ENCODE measurements around the gene LIN37. TPM values are rescaled to one million over a fixed set of nuclear protein-coding genes. Genes with fewer than 3 reads are reported as not detected.

The LIN37 gene
- total and polyA plus RNA-seq, 4 donors = 4.4 to 16.2 (median 13.8) TPM

DNA sequence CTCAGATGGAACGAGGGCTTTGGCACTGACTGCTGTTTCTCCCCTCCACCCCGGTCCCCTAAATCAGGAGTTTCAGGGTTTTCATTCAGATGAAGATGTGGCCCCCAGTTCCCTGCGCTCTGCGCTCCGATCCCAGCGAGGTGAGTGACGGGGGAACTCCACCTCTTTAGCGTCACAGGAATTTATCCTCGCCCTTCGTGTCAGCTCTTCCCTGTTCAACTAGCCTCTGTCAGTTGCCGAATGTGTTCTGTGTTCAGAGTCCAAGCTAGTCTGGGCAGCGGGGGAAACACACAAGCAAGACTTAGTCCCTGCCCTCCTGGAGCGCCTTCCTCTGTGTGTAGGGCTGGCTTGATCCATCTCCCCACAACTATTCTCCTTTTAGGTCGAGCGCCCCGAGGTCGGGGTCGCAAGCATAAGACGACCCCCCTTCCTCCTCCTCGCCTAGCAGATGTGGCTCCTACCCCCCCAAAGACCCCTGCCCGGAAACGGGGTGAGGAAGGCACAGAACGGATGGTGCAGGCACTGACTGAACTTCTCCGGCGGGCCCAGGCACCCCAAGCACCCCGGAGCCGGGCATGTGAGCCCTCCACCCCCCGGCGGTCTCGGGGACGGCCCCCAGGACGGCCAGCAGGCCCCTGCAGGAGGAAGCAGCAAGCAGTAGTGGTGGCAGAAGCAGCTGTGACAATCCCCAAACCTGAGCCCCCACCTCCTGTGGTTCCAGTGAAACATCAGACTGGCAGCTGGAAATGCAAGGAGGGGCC lies 28.8 kb upstream of the LIN37 start:
- DNase-seq (no peak), ATAC-seq (ENCODE audit: insufficient read depth, low FRiP score) (no peak)
- Histone ChIP-seq H3K27me3 (ENCODE audit: control insufficient read depth in 3 of 3, insufficient read depth in 3 of 3, low read length in 2 of 3) (no peaks in the 10 kb centered on the region), H3K9ac (ENCODE audit: insufficient read depth in 1 of 2, low read length in 2 of 2) (peak overlapping the region in 1 of 2 donors; percentile 3), H3K27ac (ENCODE audit: low read depth in 1 of 2, low read length in 1 of 2) (no peak overlapping the region), H3K36me3 (ENCODE audit: control insufficient read depth in 4 of 4, insufficient read depth in 4 of 4, low read length in 4 of 4) (peaks cover 9 to 41% (median 22%) of the 10 kb centered on the region in 4 donors), H3K4me1 (ENCODE audit: control insufficient read depth in 5 of 5, insufficient read depth in 5 of 5, low read length in 5 of 5) (peaks cover 0 to 23% (median 15%) of the 10 kb centered on the region in 5 donors), H3K4me3 (no peak overlapping the region), H3K9me3 (ENCODE audit: control insufficient read depth in 4 of 4, insufficient read depth in 3 of 4, low read length in 3 of 4) (peaks cover 0 to 1% (median 0%) of the 10 kb centered on the region in 4 donors)
- WGBS, 2 donors = 91 to 93% methylated on average over 28 to 32 of the region's 32 CpGs
- TF ChIP-seq, protein P1, sequence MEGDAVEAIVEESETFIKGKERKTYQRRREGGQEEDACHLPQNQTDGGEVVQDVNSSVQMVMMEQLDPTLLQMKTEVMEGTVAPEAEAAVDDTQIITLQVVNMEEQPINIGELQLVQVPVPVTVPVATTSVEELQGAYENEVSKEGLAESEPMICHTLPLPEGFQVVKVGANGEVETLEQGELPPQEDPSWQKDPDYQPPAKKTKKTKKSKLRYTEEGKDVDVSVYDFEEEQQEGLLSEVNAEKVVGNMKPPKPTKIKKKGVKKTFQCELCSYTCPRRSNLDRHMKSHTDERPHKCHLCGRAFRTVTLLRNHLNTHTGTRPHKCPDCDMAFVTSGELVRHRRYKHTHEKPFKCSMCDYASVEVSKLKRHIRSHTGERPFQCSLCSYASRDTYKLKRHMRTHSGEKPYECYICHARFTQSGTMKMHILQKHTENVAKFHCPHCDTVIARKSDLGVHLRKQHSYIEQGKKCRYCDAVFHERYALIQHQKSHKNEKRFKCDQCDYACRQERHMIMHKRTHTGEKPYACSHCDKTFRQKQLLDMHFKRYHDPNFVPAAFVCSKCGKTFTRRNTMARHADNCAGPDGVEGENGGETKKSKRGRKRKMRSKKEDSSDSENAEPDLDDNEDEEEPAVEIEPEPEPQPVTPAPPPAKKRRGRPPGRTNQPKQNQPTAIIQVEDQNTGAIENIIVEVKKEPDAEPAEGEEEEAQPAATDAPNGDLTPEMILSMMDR (IDR thresholded peaks at IDR 0.05; ENCODE audit: control extremely low read depth, extremely low read depth) = no peak

DNA sequence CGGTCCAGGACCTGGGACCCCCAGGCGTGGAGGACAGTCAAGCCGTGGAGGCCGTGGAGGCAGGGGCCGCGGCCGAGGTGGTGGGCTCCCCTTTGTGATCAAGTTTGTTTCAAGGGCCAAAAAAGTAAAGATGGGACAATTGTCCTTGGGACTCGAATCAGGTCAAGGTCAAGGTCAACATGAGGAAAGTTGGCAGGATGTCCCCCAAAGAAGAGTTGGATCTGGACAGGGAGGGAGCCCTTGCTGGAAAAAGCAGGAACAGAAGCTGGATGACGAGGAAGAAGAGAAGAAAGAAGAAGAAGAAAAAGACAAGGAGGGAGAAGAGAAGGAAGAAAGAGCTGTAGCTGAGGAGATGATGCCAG lies 28.2 kb upstream of the LIN37 start:
- Histone ChIP-seq H3K9ac (ENCODE audit: insufficient read depth in 1 of 2, low read length in 2 of 2) (no peak overlapping the region), H3K27ac (ENCODE audit: low read depth in 1 of 2, low read length in 1 of 2) (no peak overlapping the region), H3K4me3 (no peak overlapping the region), H3K27me3 (ENCODE audit: control insufficient read depth in 3 of 3, insufficient read depth in 3 of 3, low read length in 2 of 3) (no peaks in the 10 kb centered on the region), H3K9me3 (ENCODE audit: control insufficient read depth in 4 of 4, insufficient read depth in 3 of 4, low read length in 3 of 4) (peaks cover 0 to 1% (median 0%) of the 10 kb centered on the region in 4 donors), H3K4me1 (ENCODE audit: control insufficient read depth in 5 of 5, insufficient read depth in 5 of 5, low read length in 5 of 5) (peaks cover 0 to 23% (median 15%) of the 10 kb centered on the region in 5 donors), H3K36me3 (ENCODE audit: control insufficient read depth in 4 of 4, insufficient read depth in 4 of 4, low read length in 4 of 4) (peaks cover 9 to 47% (median 25%) of the 10 kb centered on the region in 4 donors)
- ATAC-seq (ENCODE audit: insufficient read depth, low FRiP score) = no peak
- no peak for DNase-seq
- 93% methylated on average over 9 of the region's 9 CpGs for WGBS, 2 donors
- TF ChIP-seq, protein P1 (IDR thresholded peaks at IDR 0.05; ENCODE audit: control extremely low read depth, extremely low read depth) = no peak

DNA sequence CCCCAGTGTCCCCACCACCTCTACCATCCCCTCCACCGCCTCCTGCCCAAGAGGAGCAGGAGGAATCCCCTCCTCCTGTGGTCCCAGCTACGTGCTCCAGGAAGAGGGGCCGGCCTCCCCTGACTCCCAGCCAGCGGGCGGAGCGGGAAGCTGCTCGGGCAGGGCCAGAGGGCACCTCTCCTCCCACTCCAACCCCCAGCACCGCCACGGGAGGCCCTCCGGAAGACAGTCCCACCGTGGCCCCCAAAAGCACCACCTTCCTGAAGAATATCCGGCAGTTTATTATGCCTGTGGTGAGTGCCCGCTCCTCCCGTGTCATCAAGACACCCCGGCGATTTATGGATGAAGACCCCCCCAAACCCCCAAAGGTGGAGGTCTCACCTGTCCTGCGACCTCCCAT lies 27.7 kb upstream of the LIN37 start:
- DNase-seq = no peak
- no peak overlapping the region for H3K9ac ChIP-seq (ENCODE audit: insufficient read depth in 1 of 2, low read length in 2 of 2)
- no peak for ATAC-seq (ENCODE audit: insufficient read depth, low FRiP score)
- no peak overlapping the region for H3K4me3 ChIP-seq
- peaks cover 0 to 1% (median 0%) of the 10 kb centered on the region in 4 donors for H3K9me3 ChIP-seq (ENCODE audit: control insufficient read depth in 4 of 4, insufficient read depth in 3 of 4, low read length in 3 of 4)
- 90 to 96% methylated on average over 16 to 17 of the region's 17 CpGs for WGBS, 2 donors
- H3K4me1 ChIP-seq (ENCODE audit: control insufficient read depth in 5 of 5, insufficient read depth in 5 of 5, low read length in 5 of 5) = peaks cover 0 to 20% (median 14%) of the 10 kb centered on the region in 5 donors
- no peaks in the 10 kb centered on the region for H3K27me3 ChIP-seq (ENCODE audit: control insufficient read depth in 3 of 3, insufficient read depth in 3 of 3, low read length in 2 of 3)
- H3K36me3 ChIP-seq (ENCODE audit: control insufficient read depth in 4 of 4, insufficient read depth in 4 of 4, low read length in 4 of 4) = peaks cover 9 to 52% (median 27%) of the 10 kb centered on the region in 4 donors
- H3K27ac ChIP-seq (ENCODE audit: low read depth in 1 of 2, low read length in 1 of 2) = no peak overlapping the region
- TF ChIP-seq, protein P1 (IDR thresholded peaks at IDR 0.05; ENCODE audit: control extremely low read depth, extremely low read depth) = no peak

All from lung (tissue), 12 donors.